Measurements from ENCODE around the gene HOXC10.

HOXC10 gene

DNA sequence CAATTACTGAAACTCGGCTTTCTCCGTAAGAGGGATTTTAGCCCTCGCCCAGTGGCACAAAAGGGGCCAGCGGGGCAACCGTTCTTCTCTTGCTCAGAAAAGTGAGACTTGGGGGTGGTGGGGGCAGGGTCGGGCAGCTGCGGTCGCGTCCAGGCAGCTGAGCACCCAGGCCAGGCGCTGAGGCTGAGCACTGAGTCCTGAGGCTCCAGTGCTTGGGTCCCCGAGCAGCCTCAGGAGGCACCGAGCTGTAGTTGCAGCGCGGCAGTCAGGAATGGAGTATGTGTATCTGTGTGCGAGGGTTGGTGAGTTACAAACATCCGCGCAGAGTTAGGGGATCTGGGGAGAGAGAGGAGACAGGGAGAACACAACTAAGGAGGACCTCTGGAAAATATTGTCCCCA, 39.2 kb downstream of the HOXC10 start:
- TF ChIP-seq, protein P1, sequence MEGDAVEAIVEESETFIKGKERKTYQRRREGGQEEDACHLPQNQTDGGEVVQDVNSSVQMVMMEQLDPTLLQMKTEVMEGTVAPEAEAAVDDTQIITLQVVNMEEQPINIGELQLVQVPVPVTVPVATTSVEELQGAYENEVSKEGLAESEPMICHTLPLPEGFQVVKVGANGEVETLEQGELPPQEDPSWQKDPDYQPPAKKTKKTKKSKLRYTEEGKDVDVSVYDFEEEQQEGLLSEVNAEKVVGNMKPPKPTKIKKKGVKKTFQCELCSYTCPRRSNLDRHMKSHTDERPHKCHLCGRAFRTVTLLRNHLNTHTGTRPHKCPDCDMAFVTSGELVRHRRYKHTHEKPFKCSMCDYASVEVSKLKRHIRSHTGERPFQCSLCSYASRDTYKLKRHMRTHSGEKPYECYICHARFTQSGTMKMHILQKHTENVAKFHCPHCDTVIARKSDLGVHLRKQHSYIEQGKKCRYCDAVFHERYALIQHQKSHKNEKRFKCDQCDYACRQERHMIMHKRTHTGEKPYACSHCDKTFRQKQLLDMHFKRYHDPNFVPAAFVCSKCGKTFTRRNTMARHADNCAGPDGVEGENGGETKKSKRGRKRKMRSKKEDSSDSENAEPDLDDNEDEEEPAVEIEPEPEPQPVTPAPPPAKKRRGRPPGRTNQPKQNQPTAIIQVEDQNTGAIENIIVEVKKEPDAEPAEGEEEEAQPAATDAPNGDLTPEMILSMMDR (IDR thresholded peaks at IDR 0.05; ENCODE audit: low read depth, low read length) = no peak
- H3K4me3 ChIP-seq (ENCODE audit: low read depth, low read length) = no peak overlapping the region

DNA sequence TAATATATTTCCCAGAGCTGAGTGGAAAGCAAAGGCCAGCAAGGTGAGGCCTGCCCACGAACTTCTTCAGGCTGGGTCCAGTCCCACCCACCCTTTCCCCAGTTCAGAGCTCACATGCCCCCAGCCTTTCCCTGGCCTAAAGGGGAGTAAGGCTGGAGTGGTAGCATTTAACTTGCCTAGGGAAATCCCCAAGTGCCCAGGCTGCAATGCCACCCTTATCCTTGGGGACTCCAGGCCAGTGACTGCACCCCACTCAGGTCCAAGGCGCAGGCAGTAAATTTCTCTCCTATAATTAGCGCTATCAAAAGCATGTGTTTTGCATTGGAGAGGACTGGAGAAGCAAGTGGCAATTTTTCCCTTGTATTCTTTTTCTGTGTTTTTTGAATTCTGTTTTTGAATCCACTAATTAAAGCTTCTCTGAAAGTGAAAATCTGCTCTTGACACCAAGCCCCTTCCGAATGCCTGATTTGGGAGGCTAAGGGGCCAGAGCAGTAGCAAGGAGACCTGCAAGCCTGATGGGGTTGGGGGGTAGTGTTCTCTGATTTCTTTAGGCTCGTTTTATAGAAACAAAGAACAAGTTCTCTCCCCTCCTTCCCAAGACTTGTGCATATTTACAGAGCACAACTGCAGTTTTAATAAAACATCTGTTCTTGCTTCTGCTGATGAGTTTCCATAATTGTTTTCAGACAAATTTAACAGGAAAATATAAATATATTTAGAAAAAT, 39.8 kb downstream of the HOXC10 start:
- no peak overlapping the region for H3K4me3 ChIP-seq (ENCODE audit: low read depth, low read length)
- TF ChIP-seq, protein P1 (IDR thresholded peaks at IDR 0.05; ENCODE audit: low read depth, low read length) = no peak

DNA sequence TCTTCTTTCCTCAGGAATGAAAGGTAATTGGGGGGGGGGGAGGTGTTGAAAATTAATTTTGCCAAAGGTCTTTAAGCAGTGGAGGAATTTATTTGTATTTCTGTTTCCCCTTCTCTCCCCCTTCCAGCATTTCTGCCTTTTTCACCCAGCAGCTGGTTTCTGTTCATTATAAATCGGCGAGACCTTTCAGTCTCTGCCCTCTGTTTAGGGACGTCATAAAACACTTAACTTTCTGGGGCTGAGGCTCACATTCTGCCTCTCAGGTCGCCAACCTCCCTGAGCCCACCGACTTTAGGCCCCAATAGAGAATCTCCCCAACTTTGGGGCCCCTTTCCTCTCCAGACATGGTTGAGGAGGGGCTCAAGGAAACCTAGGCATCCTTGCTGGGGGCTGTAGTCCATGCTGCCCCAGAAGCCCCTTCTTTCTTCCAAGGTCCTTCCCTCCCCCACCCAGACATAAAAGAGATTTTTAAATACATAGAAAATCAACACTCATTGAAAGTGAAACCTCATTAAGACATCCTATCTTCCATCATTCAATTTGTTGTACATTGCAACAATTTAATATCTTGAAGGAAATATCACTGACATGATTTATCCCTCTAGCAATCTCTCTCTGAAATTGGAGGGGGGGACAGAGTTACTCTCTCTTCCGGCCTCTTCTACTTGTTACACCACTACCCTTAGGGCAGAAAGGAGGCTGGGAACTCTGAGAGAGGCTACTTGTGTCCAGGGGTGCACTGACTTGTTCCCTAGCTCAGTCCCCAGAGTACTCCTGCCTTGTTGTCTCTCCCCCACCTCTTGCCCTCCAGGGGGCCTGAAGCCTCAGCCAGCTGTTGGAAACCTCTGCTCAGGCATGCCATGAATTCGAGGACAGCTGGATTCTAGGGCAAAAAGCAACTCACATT, 40.8 kb downstream of the HOXC10 start:
- no peak overlapping the region for H3K4me3 ChIP-seq (ENCODE audit: low read depth, low read length)
- TF ChIP-seq, protein P1 (IDR thresholded peaks at IDR 0.05; ENCODE audit: low read depth, low read length) = no peak

DNA sequence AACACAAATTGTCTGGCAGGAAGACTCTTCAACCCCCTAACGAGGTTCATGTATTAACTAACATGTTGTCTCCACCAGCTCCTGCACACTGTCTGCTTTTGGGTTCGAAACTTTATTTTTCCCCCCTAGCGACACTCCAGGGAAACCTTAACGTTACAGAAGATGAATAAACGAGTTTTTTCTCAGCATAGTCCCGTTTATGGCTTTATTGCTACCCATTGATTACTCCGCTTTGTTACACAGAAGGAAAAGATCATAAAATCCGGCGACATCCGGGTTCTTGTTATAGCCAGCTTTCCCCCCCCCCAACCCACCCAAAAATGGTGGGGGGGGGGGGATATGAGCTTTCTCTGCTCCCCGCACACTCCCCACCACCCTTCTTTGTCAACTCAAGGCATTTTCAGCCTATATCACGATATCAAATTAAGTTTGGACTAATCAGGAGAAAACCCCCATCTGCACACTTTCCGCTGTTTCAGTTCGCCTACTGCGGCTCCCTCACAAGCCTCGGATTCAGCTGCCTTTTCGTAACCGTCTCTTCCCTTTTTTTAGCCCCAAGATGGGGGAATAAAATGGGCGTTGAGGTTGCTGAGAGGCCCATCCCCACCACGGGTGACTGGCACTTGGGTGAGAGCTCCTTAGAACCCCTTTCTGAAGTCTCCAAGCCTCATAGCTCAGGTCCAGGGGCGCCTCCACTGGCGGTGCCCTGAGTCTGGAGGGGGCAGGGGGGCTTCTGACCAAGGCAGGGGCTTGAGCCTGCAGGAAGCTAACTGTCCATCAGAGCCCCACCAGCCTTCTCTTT, 41.9 kb downstream of the HOXC10 start:
- TF ChIP-seq, protein P1 (IDR thresholded peaks at IDR 0.05; ENCODE audit: low read depth, low read length) = no peak
- no peak overlapping the region for H3K4me3 ChIP-seq (ENCODE audit: low read depth, low read length)

DNA sequence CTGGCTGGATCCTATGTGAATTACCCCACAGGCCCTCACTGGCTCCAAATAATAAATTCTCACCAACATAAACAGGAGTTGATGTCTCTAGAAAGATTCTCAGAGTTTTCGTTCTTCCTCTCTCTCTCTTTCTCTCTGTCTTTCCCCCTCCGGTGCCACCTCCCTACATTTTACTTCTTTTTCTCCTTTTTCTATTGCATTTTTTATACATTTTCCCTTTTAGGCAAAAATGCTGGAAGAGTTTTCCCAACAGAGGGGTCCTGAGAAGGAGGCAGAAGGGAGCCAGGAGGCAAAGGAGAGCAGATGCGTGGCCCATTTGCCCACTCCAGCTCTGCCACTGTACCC, 42.5 kb downstream of the HOXC10 start:
- TF ChIP-seq, protein P1 (IDR thresholded peaks at IDR 0.05; ENCODE audit: low read depth, low read length) = no peak
- H3K4me3 ChIP-seq (ENCODE audit: low read depth, low read length) = no peak overlapping the region

DNA sequence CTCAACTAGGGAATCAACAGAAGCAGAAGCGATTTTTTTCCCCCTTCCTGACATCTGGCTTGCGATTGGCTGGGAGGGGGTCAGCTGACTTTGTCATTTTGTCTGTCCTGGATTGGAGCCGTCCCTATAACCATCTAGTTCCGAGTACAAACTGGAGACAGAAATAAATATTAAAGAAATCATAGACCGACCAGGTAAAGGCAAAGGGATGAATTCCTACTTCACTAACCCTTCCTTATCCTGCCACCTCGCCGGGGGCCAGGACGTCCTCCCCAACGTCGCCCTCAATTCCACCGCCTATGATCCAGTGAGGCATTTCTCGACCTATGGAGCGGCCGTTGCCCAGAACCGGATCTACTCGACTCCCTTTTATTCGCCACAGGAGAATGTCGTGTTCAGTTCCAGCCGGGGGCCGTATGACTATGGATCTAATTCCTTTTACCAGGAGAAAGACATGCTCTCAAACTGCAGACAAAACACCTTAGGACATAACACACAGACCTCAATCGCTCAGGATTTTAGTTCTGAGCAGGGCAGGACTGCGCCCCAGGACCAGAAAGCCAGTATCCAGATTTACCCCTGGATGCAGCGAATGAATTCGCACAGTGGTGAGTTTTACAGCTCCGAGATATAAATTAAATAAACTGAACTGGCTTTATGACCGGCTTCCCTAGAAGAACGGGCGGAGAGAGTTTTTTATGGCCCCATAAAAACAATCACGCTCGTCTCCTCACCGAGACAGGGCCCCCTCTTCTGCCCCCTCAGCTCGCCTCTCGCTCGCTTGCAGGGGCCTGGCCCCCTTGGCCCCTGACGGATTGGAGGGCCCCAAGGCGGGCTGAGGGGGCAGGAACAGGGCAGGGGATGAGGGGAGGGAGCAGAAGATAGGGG, 43.6 kb downstream of the HOXC10 start, which contains the start of gene HOXC6:
Gene HOXC6 (plus strand): TSS at position 127 of the 888 bp plus-strand sequence. CDS start 82 bp downstream, at position 209.
- no peak within 1 kb of the TSS for H3K4me3 ChIP-seq (ENCODE audit: low read depth, low read length)
- TF ChIP-seq, protein P1 (IDR thresholded peaks at IDR 0.05; ENCODE audit: low read depth, low read length) = no peak
